Amniotic epithelial cell (primary cell): Measurements from ENCODE around the gene CDC25B.
"Not testable (repeated sequence)": the region's sequence is repeated elsewhere in the genome, so short reads cannot be mapped to it uniquely, and the experiment has no call there.

ENCODE experiments used
- DNase-seq: peaks from one replicate; pipeline ENCODE4 v3.0.0-alpha.2; 2010; ENCODE audit warnings: low read depth

Gene CDC25B

DNA sequence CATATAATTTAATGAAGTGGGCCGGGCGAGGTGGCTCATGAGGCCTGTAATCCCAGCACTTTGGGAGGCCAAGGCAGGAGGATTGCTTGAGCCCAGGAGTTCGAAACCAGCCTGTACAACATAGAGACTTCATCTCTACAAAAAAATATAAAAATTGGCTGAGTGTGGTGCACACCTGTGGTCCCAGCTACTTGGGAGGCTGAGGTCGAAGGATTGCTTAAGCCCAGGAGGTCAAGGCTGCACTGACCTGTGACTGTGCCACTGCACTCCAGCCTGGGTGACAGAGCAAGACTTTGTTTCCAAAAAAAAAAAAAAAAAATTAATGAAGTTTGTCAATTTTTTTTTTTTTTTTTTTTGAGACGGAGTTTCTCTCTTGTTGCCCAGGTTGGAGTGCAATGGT lies 33.8 kb downstream of the CDC25B start:
- not testable (repeated sequence) for DNase-seq

DNA sequence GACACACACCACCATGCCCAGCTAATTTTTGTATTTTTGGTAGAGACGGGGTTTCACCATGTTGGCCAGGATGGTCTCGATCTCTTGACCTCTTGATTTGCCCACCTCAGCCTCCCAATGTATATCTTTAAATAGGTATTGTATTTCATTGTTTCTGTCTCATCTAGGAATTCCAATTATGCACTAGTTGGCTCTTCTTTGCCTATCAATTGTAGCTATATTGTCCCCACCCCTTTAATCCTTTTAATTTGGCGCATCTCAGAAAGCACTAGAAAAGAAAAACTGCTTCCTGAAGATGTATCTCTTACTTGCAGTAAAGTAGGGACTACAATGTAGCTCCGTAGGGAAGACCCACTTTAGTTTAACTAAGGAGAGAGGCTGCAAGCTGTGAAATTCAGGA lies 40.0 kb downstream of the CDC25B start:
- no peak for DNase-seq

DNA sequence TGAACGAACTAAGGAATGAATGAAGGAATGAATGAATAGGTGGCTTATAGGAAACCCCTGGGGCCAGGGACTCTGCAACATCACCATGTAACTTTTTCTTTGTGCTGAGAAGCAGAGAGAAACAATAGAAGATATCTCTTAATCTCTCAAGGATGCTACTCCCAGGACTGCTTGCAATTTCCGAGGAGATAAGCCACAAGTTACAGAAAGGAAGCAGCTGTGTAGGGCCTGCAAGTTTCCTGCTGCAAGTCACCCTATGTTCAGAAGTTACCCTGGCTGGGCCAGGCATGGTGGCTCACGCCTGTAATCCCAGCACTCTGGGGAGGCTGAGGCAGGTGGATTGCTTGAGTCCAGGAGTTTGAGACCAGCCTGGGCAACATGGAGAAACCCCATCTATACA lies 43.2 kb downstream of the CDC25B start:
- no peak for DNase-seq

DNA sequence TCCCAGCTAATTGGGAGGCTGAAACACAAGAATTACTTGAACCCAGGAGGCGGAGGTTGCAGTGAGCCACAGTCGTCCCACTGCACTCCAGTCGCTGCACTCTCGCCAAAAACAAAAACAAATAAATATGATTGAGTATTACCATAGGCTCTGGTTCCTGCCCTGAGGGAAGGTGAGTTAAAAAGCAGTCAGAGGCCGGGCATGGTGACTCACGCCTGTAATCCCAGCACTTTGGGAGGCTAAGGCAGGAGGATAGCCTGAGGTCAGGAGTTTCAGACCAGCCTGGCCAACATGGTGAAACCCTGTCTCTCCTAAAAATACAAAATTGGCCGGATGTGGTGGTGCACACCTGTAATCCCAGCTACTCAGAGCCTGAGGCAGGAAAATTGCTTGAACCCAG lies 44.1 kb downstream of the CDC25B start:
- DNase-seq = not testable (repeated sequence)

DNA sequence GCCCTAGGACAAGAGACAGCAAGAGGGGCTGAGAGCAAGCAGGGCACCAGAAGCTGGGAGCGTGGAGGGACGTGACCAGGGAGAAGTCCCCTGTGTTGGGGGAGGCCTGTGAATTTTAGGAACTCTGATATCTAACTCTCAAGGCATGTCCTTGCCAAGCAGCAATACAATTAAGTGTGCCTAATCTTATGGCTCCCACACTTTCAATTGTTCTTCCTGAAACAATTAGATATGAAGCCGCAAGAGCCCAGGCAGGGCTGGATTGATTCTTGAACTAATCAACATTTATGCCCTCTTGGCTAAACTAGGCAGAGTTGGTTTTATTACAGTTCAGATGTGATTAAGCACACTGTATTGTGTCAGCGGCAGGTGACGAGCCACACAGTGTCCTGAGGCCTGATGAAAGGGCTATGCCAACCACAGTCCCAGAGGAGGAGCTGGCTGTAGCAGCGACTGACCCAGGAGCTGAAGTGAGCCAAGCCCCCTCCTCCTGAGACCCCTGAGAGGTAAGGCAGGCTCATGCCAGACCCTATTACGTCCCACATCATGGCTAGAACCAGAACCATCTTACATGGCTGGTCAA lies 46.3 kb downstream of the CDC25B start:
- no peak for DNase-seq

DNA sequence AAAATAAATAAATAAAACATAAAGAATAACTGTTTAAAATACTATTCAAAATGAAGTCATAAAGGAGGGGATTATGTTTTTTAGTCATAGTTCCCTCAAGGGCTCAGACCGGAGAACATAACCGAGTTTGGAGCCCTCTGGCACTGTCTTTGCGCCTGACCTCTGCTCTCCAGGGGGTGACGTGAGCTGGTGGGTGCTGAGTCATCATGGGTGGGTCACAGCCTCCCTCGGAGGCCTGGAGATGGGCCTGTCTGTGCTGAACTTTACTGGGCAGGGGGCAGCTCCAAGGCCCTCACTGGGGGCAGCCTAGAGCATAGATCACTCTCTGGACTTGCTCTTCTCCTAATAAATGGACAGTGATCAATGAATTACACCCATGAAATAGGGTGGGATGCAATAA lies 47.4 kb downstream of the CDC25B start:
- DNase-seq = peak; percentile 71

DNA sequence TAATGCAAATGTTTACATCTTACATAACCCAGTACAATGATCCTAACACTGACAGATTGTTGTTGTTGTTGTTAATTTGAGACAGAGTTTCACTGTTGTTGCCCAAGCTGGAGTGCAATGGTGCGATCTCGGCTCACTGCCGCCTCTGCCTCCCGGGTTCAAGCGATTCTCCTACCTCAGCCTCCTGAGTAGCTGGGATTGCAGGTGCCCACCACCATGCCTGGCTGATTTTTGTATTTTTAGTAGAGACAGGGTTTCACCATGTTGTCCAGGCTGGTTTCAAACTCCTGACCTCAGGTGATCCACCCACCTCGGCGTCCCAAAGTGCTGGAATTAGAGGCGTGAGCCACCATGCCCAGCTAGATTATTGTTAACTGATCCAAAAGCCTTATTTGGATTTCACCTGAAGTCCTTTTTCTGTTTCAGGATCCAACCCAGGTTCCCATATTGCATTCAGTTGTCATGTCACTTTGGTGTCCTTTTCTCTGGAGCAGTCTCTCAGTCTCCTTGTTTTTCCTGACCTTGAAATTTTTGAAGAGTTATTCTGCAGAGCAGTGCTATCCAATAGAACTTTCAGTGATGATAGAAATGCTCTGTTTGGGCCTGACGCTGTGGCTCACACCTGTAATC lies 48.0 kb downstream of the CDC25B start:
- not testable (repeated sequence) for DNase-seq

DNA sequence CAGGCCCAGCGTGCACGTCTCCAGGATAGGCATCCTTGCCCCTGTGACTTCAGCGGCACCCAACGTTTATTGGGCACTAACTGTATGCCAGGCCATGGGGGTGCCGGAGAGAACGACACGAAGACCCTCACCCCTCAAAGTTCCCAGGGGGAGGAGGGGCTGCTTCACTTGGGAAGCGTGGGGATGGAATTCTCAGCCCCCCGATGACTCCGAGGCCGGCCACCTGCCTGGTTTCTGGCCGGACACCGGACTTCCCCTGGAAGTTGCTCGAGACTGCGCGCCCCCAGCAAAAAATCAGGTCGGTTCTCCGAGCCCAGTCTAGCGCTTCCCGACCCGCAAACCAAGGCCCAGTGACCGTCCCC lies 50.2 kb downstream of the CDC25B start:
- no peak for DNase-seq

DNA sequence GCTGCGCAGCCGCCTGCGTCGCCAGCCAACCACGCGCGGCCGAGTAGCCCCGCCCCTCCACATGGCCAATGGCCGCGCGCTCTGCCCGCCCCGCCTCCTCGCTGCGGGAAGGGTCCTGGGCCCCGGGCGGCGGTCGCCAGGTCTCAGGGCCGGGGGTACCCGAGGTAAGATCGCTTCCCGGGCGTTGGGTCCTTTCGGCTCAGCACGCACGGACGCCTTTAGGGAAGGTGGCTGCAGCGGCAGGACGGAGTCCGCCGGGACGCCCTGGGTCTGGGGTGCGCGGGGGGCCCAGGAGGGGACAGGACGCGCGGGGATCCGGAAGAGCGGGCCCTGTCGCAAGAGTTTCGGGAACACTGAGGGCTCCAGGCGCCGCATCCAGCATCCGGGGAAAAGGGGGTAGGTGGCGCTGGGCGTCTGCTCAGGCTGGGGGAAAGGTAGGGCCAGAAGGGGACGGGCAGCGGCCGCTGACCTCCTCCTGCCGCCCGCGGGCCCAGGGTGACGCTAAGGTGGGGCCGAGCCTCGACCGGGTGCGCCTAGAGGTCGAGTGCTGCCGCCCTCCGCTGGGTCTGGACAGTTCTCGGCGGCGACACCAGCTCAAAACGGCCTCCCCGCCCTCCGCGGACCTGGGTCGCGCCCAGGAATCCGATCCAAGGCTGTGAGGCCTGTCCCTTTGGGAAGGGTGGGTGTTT lies 50.8 kb downstream of the CDC25B start, which contains the start of gene MAVS:
Gene MAVS (plus strand): TSS at position 95 of the 689 bp plus-strand sequence. CDS start 7,791 bp downstream, outside the sequence.
- peak; percentile 56 for DNase-seq

DNA sequence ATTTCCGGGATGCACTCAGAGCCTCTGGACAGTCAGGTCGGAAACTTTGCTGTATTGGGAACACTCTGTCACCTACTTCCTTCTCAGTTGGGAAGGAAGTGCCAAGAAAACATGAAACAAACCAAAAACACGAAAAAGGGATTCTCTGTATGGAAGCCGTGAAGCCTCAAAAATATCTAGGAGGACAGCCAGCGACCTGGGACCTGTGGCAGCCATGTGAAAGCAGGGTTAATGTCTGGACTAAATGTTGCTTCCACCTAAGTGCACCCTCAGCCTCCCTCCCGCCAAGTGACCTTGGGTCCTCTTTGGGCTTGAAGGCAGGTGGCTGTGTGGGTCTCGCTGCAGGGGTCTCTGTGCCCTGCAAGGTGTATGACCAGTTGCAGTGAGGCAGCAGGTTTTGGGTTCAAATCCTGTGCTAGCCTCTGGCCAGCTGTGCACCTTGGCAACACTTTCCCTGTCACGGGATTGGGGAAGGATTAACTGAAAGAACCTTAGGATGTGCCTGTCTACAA lies 51.4 kb downstream of the CDC25B start:
- no peak for DNase-seq

DNA sequence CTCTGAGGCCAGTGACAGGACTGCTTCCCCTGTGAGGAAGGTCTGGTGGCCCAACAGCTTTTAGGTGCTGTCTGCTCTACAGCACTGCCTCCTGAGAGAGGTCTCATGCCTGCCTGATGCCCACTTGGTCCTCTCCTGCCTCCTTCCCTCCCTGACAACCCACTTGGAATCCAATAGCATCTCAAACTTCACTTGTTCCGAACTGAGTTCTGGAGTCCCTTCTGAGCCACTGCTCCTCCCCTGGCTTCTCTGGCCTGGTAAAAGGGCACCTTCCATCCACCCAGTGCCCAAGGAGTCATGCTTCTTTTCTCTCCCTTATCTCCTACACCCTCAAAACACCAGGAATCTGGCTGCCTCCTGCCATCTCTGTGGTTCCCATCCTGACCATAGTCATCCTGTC lies 52.5 kb downstream of the CDC25B start:
- no peak for DNase-seq

DNA sequence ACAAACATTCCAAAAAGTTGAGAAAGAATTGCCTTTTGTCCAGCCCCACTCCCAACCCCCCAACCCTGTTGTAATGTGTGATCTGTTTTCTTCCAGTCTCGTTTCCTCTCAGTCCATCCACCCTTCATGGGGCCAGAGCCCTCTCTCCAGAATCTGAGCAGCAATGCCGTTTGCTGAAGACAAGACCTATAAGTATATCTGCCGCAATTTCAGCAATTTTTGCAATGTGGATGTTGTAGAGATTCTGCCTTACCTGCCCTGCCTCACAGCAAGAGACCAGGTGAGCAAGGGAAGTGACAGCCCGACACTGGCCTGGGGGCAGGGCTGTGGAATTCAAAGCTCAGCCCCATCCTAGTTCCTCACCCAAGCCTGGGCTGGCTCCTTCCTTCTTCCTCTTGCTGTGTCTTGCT lies 58.4 kb downstream of the CDC25B start:
- no peak for DNase-seq
